GM12801 (cell line): Measurements from ENCODE around the gene MACROD1.

Experiments
- TF ChIP-seq, protein P1 (sequence below): IDR thresholded peaks from one replicate; pipeline ENCODE4 v1.5.1; 2011; ENCODE audit warnings: control low read depth; ENCODE audit not compliant: insufficient read length; ENCODE audit errors: extremely low read depth

MACROD1 gene

GRCh38 chr11:64181506-64182411, 15.8 kb upstream of the MACROD1 start:
- TF ChIP-seq, protein P1, sequence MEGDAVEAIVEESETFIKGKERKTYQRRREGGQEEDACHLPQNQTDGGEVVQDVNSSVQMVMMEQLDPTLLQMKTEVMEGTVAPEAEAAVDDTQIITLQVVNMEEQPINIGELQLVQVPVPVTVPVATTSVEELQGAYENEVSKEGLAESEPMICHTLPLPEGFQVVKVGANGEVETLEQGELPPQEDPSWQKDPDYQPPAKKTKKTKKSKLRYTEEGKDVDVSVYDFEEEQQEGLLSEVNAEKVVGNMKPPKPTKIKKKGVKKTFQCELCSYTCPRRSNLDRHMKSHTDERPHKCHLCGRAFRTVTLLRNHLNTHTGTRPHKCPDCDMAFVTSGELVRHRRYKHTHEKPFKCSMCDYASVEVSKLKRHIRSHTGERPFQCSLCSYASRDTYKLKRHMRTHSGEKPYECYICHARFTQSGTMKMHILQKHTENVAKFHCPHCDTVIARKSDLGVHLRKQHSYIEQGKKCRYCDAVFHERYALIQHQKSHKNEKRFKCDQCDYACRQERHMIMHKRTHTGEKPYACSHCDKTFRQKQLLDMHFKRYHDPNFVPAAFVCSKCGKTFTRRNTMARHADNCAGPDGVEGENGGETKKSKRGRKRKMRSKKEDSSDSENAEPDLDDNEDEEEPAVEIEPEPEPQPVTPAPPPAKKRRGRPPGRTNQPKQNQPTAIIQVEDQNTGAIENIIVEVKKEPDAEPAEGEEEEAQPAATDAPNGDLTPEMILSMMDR = no peak

DNA sequence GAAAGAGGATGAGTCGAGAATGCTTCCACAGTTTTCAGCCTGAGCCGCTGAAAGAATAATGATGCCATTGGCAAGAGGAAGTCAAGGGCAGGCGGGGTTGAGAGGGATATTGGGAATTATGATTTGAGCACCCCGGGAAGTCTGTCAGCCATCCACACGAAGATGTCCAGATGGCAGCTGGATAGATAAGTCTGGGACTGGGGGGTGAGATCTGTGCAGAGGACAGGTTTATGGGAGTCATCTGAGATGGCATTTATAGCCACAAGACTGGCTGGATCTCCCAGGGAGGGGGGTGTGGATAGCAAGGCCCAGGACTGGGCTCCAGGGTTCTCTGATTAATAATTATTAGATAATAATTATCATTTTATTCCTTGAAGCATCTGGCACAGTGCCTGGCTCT, 15.0 kb upstream of the MACROD1 start:
- TF ChIP-seq, protein P1 = no peak

- TF ChIP-seq, protein P1 = no peak
Measured at GRCh38 chr11:64178951-64179639, 13.2 kb upstream of the MACROD1 start.

- TF ChIP-seq, protein P1 = no peak
Measured at GRCh38 chr11:64178203-64178602, 12.3 kb upstream of the MACROD1 start.

GRCh38 chr11:64176751-64177150, 10.8 kb upstream of the MACROD1 start:
- TF ChIP-seq, protein P1 = no peak

DNA sequence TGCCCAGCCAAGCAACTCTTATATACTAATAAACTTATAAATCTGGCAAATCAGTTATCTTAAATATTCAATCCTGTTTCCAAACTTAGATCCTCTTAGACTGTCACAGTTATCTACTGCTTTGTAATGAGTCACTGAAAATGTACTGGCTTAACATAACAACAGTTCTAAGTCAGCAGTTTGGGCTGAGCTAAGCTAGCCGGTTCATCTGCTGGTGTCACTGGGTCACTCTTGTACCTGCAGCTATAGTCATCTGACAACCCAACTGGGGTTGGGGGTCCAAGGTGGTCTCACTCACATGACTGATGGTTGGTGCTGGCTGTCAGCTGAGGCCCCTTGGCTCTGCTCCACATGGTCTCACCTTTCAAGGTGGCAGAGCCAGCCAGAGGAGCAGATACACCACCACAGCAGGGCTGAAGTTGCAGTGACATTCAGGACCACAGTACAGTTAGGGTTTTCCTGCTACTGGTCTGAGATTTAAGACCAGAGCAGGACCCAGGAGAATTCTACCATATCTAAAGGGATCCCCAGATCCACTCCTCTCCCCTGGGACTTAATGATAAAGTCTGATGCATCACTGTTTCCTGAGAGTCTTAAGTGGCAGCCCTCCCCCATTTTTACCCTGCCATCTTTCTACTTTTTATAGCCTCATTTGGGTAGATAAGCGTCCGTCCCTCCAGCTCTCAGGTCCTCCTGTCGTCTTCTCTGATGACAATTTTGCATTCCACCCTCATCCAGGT, 7.9 kb upstream of the MACROD1 start:
- TF ChIP-seq, protein P1 = no peak

GRCh38 chr11:64170419-64170818, 4.5 kb upstream of the MACROD1 start:
- TF ChIP-seq, protein P1 = no peak
